Pancreas (tissue), 10 donors: ENCODE data around the gene BAG3. TPM values are rescaled to one million over a fixed set of nuclear protein-coding genes. Genes with fewer than 3 reads are reported as not detected.
A peak's percentile ranks its signal among the peaks of the same experiment; 100 is the strongest.

Experiments used
- ATAC-seq, 4 donors: fragments of 200-7000 bp; cut with Tn5 transposase; one replicate each; pipeline versions ENCODE4 v1.8.0 to v1.9.1; 2020; ENCODE audit warnings: mild to moderate bottlenecking in 4 of 4, moderate library complexity in 4 of 4
- DNase-seq, 6 donors: peaks; one replicate each; pipeline ENCODE4 v3.0.0-alpha.2; 2020
- FAIRE-seq: peaks from 2 replicates; lab custom pipeline; 2012; peaks lifted over from hg19 to GRCh38; lab: Jason Lieb, UNC
- H3K27ac ChIP-seq, 4 donors: fragments of 200-600 bp; sonication (generic); 1 replicate in 3 of 4; 2 replicates in 1 of 4; pipeline versions ENCODE4 v1.5.0 to v1.8.0; 2020
- H3K27me3 ChIP-seq, 4 donors: fragments of 200-600 bp; one replicate each; pipeline ENCODE4 v1.8.0; 2021
- H3K36me3 ChIP-seq, 3 donors: fragments of 200-600 bp; sonication (generic) in 1 of 3; one replicate each; pipeline versions ENCODE4 v1.5.0 to v1.8.0; 2020 to 2021
- H3K4me1 ChIP-seq, 3 donors: fragments of 200-600 bp; one replicate each; pipeline ENCODE4 v1.8.0; 2021
- H3K4me3 ChIP-seq, 4 donors: fragments of 200-600 bp; sonication (generic) in 2 of 4; one replicate each; pipeline versions ENCODE4 v1.5.0 to v1.8.0; 2020 to 2021
- H3K9me3 ChIP-seq, 4 donors: fragments of 200-600 bp; one replicate each; pipeline ENCODE4 v1.8.0; 2021
- WGBS, 2 donors: extraction: QIAGEN DNeasy Blood & Tissue Kit; methylation state at CpG; one replicate each; pipeline ENCODE4 v1.1.7; 2013; 5-methylcytosine and 5-hydroxymethylcytosine counted together
- intact Hi-C, 3 donors: fragments of 100-400 bp; cut with DNase I; formaldehyde crosslinking; loops; one replicate each; pipeline versions ENCODE4 v1.11.1 to v1.14.2; 2022
- polyA plus RNA-seq, 2 donors: library from polyadenylated mRNA; stranded (reverse); fragments of 200-250 nt; gene quantifications; one replicate each; pipeline ENCODE4 v1.2.3, GENCODE V29; 2013
- total RNA-seq, 6 donors: library from RNA; stranded (reverse); fragmentation: NEBNext Ultra II Directional in 4 of 6; extraction: Animal tissue kit (Norgen Biotek cat#: 25700) in 4 of 6; gene quantifications; one replicate each; pipeline versions ENCODE4 v1.2.1 to v1.2.4, GENCODE V29; 2021 to 2023
- TF ChIP-seq, protein P1 (sequence below), 4 donors: fragments of 200-600 bp; sonication (generic) in 3 of 4; IDR thresholded peaks; one replicate each; pipeline versions ENCODE4 v1.5.0 to v1.8.0; 2021; ENCODE audit warnings: antibody characterized with exemption in 4 of 4
- donor health status: healthy with polysubstance abuse.
- donor health status: DM: no; HTN: no; CAD: no; lungs with moderate emphysema.
- donor health status: DM: no; HTN: no; CAD: no.
- donor health status: control.
- donor health status: control.
- donor health status: Bipolar disorder and iron deficiency.
- donor health status: DM: yes; HTN: yes; CAD: no.
- donor health status: DM: no; HTN: no; CAD: no.
- donor health status: DM: no; HTN: no; CAD: no.
- donor health status: DM: yes; HTN: yes; CAD: no.

Gene BAG3
- total and polyA plus RNA-seq, 8 donors, result 6.4 to 16.8 (median 8.8) TPM

DNA sequence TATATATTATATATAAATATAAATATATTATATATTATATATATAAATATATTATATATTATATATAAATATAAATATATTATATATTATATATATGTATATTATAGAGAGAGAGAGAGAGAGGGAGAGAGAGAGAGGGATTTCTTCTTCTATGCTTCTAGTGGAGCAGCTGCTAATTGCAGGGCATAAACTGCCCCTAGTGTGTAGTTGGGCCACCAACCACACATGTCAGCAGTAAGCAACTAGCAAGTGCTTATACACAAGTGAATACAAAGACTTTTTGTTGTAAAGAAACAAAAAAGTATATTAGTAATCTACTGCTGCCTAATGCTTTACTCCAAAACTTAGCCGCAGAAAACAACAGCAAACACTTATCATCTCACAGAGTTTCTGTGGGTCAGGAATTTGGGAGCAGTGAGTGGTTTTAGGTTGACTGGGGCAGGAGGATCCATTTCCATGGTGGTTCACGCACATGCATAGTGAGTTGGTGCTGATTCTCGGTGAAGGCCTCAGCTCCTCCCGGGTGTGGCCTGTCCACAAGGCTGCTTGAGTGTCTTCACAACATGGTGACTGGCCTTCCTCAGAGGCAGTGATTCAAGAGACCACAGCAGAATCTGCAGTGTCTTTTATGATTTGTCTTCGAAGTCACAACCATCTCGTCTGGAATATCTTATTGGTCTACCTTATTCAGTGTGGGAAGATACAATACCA, 25.5 kb upstream of the BAG3 start:
- H3K4me3 ChIP-seq, result no peak overlapping the region
- FAIRE-seq, result peak; percentile 100
- no peaks in the 10 kb centered on the region for H3K27me3 ChIP-seq
- intact Hi-C loops, result no loop called here
- H3K27ac ChIP-seq, result no peak overlapping the region
- H3K4me1 ChIP-seq, result no peaks in the 10 kb centered on the region
- TF ChIP-seq, protein P1, sequence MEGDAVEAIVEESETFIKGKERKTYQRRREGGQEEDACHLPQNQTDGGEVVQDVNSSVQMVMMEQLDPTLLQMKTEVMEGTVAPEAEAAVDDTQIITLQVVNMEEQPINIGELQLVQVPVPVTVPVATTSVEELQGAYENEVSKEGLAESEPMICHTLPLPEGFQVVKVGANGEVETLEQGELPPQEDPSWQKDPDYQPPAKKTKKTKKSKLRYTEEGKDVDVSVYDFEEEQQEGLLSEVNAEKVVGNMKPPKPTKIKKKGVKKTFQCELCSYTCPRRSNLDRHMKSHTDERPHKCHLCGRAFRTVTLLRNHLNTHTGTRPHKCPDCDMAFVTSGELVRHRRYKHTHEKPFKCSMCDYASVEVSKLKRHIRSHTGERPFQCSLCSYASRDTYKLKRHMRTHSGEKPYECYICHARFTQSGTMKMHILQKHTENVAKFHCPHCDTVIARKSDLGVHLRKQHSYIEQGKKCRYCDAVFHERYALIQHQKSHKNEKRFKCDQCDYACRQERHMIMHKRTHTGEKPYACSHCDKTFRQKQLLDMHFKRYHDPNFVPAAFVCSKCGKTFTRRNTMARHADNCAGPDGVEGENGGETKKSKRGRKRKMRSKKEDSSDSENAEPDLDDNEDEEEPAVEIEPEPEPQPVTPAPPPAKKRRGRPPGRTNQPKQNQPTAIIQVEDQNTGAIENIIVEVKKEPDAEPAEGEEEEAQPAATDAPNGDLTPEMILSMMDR (IDR thresholded peaks at IDR 0.05), result no peak
- no peak for ATAC-seq
- DNase-seq, result no peak
- WGBS, 2 donors, result 92 to 95% methylated on average over 6 of the region's 6 CpGs
- no peaks in the 10 kb centered on the region for H3K9me3 ChIP-seq
- H3K36me3 ChIP-seq, result no peaks in the 10 kb centered on the region

DNA sequence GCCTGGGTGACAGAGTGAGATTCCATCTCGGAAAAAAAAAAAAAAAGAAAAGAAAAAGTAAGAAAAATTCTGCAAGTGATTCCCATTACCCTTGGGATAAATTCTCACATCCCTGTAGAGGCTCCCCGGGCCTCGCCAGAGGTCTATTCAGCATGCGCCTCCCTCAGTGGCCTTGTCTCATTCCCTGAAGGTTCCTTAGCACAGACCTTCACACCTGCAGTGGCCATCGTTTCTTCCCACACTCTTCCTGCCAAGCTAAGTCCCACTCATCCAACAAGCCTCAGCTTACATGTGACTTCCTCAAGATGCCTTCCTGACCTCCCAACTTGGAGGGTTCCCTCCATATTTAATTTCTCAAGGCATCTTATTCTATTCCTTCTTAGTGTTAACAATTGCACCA, 20.9 kb upstream of the BAG3 start:
- H3K4me1 ChIP-seq, result no peaks in the 10 kb centered on the region
- no peak overlapping the region for H3K4me3 ChIP-seq
- no peaks in the 10 kb centered on the region for H3K9me3 ChIP-seq
- intact Hi-C loops, result no loop called here
- H3K27ac ChIP-seq, result no peak overlapping the region
- DNase-seq, result peak in 3 of 6 donors; percentile 25 to 36 (median 35)
- WGBS, 2 donors, result 45 to 46% methylated on average over 5 of the region's 5 CpGs
- ATAC-seq, result peak in 3 of 4 donors; percentile 19 to 79 (median 35)
- no peaks in the 10 kb centered on the region for H3K27me3 ChIP-seq
- no peaks in the 10 kb centered on the region for H3K36me3 ChIP-seq
- FAIRE-seq, result no peak
- TF ChIP-seq, protein P1 (IDR thresholded peaks at IDR 0.05), result no peak

DNA sequence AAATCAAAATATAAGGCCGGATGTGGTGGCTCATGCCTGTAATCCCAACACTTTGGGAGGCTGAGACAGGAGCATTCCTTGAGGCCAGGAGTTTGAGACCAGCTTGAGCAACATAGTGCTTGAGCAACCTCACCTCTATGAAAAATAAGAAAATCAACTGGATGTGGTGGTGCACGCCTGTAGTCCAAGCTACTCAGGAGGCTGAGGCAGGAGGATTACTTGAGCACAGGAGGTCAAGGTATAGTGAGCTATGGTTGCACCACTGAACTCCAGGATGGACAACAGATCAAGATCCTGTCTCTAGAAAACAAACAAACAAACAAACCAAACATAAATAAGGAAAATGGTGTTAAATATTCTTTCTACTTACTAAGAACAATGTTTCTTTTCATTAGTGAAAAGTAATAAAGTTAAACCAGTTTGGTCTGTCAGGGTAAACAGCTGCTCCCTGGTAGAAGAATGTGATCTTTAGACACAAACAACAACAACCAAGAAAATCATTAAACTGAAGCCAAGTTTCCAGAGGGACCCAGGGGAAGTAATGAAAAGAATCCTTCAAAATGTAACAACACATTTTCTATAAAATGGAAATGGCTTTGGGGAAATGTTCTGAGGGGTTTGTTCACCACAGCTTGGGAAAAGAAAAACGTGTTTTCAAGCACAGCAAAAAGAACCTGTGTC, 17.5 kb upstream of the BAG3 start:
- H3K4me1 ChIP-seq, result no peaks in the 10 kb centered on the region
- intact Hi-C loops, result no loop called here
- H3K36me3 ChIP-seq, result no peaks in the 10 kb centered on the region
- no peak overlapping the region for H3K27ac ChIP-seq
- H3K9me3 ChIP-seq, result no peaks in the 10 kb centered on the region
- no peak for DNase-seq
- no peaks in the 10 kb centered on the region for H3K27me3 ChIP-seq
- WGBS, 2 donors, result 71 to 79% methylated on average over 3 of the region's 3 CpGs
- TF ChIP-seq, protein P1 (IDR thresholded peaks at IDR 0.05), result no peak
- ATAC-seq, result no peak
- H3K4me3 ChIP-seq, result no peak overlapping the region
- no peak for FAIRE-seq

DNA sequence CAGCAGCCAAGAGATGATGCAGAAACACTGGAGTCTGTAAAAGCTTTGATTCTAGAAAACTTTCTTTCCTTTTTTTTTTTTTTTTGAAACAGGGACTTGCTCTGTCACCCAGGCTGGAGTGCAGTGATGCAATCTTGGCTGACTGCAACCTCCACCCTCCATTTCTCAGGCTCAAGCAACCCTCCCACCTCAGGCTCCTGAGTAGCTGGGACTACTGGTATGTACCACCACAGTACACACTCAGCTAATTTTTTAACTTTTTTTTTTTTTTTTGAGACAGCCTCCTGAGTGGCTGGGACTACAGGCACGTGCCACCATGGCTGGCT, 17.0 kb upstream of the BAG3 start:
- intact Hi-C loops, result no loop called here
- 71 to 77% methylated on average over 1 of the region's 1 CpG for WGBS, 2 donors
- DNase-seq, result no peak
- H3K36me3 ChIP-seq, result no peaks in the 10 kb centered on the region
- no peaks in the 10 kb centered on the region for H3K4me1 ChIP-seq
- ATAC-seq, result peak in 3 of 4 donors; percentile 37 to 56 (median 40)
- H3K4me3 ChIP-seq, result no peak overlapping the region
- TF ChIP-seq, protein P1 (IDR thresholded peaks at IDR 0.05), result no peak
- no peak for FAIRE-seq
- no peaks in the 10 kb centered on the region for H3K9me3 ChIP-seq
- H3K27ac ChIP-seq, result no peak overlapping the region
- no peaks in the 10 kb centered on the region for H3K27me3 ChIP-seq

DNA sequence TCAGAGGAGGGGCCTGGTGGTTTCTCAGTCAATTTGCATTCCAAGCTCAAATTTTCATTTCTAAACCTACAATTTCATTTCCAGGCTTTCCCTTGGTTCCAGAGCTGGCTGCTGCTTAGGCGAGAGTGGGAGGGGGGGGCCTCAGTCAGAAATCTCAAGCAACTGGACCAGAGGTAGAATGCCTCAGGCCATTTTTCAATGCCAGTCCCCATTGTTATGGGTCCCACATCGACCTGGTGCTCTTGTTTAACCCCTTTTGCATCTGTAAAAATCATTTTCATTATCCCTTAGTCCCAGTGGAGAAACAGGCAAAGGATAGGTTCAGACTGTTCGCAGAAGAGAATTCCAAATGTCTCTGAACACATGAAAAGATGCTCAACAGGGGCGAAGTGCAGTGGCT, 13.5 kb upstream of the BAG3 start:
- ATAC-seq, result no peak
- intact Hi-C loops, result no loop called here
- DNase-seq, result no peak
- 72% methylated on average over 4 of the region's 4 CpGs for WGBS, 2 donors
- no peak overlapping the region for H3K4me3 ChIP-seq
- H3K36me3 ChIP-seq, result no peaks in the 10 kb centered on the region
- TF ChIP-seq, protein P1 (IDR thresholded peaks at IDR 0.05), result no peak
- H3K27me3 ChIP-seq, result no peaks in the 10 kb centered on the region
- no peak overlapping the region for H3K27ac ChIP-seq
- no peak for FAIRE-seq
- H3K9me3 ChIP-seq, result no peaks in the 10 kb centered on the region
- no peaks in the 10 kb centered on the region for H3K4me1 ChIP-seq
